ENCODE measurements around the gene TAF1A.
"Not testable (repeated sequence)": the region's sequence is repeated elsewhere in the genome, so short reads cannot be mapped to it uniquely, and the experiment has no call there.

The TAF1A gene

DNA sequence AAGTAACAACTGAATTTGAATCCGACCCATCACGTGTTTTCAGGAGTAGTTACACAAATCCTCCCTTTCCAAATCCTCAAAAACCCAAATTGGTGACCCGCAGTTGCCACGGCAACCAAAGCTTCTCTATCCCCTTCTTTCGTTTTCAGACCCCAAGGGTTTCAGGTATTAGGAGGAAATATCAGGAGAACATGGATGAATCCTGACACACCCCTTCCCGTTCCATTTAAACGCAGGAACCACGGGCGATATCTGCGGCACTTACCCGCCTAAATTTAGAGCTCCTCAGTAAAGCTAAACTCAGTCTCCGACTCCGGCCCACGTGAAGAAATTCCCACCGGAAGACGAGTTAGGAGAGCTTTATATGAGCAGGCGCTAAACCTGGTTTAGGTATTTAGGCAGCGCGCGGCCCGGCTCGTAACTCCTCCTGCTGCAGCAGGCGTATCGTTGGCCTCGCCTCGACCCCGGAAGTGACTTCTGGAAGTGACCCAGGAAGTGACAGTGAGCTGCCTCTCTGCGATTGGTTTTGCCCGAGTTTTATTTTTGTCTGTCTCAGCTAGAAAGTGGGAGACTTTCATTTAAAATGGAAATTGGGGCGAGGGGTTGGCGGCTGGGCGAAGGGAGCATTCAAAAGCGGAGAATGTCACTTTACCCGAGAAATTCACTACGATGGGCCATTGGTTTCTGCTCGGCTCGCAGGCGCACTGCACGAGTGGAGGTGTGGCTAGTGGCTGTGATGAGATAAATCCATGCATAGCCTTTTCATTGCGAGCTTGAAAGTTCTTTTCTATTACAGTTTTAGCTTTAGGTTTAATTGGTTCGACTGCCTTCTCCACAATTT lies at the start of gene TAF1A:
Gene TAF1A (minus strand): TSS at position 472 of the 841 bp plus-strand sequence.
- DNase-seq: no peak

DNA sequence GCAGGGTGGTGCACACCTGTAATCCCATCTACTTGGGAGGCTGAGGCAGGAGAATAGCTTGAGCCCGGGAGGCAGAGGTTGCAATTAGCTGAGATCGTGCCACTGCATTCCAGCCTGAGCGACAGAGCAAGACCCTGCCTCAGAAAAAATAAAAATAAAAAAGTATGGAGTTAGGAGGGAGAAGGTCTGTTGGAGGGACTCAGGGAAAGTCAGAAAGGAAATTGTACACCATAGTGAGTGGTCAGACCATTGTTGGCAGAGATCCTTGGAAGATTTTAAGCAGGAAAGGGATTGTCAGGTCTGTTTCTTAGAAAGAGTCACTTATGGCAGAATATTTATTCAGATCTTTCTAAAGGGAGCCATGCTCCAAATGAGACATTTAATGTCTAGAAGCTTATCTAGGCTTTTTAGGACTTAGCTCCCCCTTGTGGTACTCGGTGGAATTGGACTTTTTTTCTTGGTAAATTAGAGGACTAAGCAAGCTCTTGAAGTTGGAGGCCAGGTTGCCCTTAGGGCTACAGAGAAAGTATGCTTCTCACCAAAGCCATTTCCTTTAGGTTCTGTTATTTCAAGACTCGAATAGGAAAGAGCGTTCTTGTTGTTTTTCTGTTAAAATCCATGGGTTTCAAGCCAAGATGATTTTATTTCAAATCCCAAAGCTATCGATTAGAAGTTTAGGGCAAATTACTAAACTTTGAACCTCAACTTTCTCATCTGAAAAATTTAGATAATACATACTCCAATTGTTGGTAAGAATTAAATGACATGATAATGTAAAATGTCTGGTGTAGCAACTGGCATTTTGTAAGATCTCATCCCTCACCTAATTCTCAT lies 44.7 kb upstream of the TAF1A start:
- peak; percentile 93 for DNase-seq

- no peak for DNase-seq
Observed at GRCh38 chr1:222632749-222633148, 43.0 kb upstream of the TAF1A start.

GRCh38 chr1:222631611-222632208 lies 42.0 kb upstream of the TAF1A start:
- no peak for DNase-seq

- no peak for DNase-seq
Observed at GRCh38 chr1:222629921-222630535, 40.3 kb upstream of the TAF1A start.

DNA sequence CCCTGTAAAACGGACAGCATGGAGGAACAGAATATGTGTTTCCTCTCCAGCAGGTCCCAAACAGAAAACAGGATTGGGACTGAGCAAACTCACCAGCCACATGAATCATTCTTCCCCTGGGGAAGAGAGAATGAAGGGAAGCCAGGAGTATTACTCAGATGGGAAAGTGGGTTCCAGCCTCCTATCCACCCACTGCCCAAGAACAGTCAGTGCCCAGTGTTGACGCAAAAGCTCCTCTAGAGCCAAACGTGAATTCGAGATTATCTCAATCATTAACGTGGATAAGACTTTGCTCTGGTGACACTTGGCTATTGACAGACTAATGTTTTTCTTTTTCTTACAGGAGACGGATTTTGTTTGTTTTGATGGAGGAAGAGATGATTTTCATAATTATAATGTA lies 37.5 kb upstream of the TAF1A start:
- DNase-seq: no peak

DNA sequence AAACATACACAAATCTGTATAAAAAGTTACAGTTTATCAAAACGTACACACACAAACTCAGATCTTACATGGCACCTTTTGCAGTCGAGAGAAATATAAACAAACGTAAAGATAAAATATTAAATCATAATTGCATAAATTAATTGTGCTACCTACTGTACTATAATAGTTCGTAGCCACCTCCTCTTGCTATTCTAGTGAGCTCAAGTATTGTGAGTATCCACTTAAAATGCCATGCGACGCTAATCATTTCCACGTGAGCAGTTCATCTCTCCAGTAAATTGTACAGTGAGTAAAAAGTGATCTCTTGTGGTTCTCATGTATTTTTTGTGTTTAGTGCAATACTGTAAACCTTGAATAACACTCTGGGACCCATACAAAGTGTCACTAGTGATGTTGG lies 34.5 kb upstream of the TAF1A start:
- DNase-seq: no peak

DNA sequence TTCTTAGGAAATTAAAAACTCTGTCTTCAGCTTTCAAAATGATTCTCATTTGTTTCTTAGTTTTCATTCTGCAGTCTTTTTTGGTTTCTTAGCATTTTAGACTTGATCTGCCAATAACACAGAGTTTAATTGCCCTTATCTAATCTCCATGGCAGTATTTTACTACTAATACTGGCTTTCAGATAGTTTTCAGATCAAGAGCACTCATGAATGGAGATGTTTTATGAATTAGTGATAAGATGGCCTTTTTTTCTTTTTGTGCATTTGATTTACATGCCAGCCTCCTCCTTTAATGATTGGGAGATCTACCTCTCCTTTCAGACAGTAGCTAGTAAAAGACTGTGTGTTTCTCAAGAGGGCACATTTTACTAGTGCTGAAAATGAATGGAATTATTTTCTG lies 33.7 kb upstream of the TAF1A start:
- DNase-seq: no peak

- DNase-seq: no peak
Observed at GRCh38 chr1:222622765-222623164, 33.0 kb upstream of the TAF1A start.

DNA sequence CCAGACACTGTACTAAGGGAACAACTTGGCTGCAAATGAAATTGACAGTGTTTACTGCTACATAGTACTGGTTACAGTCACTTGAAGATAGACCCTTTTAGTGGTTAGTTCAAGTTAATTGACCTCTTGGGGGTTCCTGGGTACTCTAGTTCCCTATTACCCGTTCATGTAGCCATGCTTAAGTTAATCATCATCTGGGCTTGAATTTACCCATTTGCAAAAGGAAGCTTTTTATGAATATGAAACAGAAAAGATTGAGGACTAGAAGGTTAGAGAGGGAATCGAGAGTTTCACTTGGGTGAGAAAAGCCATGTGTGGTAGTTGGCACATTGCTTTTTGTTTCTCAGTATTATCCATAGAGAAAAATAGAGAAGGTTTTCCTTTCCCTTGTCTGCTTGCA lies 30.8 kb upstream of the TAF1A start:
- DNase-seq: no peak

DNA sequence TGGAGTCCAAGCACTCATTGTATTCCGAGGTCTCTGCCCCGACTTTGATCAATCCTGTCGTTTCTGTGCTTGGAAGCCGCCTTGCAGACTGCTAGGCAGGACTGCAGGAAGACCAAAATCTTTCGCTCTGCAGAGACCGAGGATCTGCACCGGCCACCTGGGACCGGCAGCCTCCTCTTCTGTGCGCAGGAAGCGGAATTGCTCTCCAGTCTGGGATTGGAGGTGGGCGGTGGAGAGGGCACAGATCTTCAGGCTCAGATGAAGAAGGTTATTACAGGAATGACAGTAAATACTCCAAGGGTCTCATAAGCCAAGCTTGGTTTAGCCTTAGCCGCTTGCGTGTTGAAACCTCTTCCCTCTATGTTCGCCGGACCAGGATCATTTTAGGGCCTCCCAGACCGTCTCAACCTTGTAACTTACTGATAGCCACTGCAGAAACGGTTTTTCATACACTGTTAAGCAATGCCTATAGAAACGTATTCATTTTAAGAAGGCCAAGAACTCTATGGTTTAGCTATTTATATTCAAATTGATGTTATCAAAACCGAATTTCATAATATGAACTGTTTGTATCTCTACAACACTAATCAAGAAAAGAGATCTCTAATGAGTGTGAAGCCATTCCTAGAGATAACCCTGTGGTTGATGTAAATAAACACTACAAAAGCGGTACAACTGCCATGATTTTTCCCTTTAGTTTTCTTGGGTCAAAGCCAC lies 29.3 kb upstream of the TAF1A start:
- no peak for DNase-seq

DNA sequence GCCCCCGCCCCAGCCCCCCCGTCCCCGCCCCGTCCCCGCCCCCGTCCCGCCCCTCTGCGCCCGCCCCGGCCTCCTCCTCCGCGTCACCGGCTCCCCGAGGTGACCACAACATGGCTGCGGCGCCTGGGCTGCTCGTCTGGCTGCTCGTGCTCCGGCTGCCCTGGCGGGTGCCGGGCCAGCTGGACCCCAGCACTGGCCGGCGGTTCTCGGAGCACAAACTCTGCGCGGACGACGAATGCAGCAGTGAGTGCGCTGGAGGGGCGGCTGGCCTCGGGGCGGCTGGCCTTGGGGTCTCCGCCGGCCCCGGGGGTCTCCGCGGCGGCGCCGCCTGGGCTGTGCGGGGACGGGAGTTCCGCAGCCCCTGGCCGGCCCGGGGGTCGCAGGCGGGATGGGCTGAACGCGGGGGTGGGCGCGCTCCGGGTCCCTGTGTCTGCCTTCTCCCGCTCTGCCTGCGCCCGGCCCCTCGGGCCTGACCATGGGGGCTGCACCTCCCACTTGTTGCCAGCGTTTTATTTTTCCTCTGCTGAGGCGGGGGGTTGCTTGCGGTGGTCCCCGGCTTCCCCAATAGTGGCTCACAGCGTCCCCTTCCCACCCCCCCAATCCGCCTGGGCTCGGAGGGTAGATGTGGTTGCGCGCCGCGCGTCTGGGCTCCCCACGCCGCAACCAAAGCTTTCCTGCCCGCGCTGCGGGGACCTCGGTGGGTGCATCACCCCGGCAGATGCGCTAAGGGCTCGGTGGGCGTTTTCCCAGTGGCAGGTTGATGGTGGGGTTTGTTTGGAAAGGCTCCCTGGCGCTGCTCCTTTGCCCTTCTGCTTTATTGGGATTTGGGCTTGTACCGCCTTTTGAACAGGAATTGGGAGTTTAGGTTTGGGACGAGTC lies 28.5 kb upstream of the TAF1A start, which contains the start of gene MIA3:
Gene MIA3 (plus strand): TSS at position 97 of the 879 bp plus-strand sequence. CDS start 14 bp downstream, at position 111.
- peak; percentile 68 for DNase-seq

- peak; percentile 96 for DNase-seq
Observed at GRCh38 chr1:222617367-222617951, 27.7 kb upstream of the TAF1A start.

DNA sequence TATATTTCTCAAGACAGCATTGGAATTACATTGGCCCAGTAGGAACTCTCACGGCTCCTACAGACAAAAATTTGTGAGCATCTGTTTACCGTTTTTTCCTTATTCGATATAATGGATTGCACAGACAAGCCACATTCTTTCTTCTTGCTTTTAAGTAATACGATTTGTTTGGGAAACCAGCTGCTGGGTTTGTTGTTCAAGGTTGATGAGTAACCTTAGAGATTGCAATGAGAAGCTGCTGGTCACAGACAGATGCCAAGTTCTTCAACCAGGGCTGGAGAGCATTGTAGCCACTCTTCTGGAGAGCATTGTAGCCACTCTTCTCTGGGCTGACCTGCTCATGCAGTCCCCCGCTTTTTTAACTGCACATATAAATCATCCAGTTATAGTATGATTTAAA lies 26.8 kb upstream of the TAF1A start:
- no peak for DNase-seq

GRCh38 chr1:222613627-222614026 lies 23.9 kb upstream of the TAF1A start:
- DNase-seq: no peak

DNA sequence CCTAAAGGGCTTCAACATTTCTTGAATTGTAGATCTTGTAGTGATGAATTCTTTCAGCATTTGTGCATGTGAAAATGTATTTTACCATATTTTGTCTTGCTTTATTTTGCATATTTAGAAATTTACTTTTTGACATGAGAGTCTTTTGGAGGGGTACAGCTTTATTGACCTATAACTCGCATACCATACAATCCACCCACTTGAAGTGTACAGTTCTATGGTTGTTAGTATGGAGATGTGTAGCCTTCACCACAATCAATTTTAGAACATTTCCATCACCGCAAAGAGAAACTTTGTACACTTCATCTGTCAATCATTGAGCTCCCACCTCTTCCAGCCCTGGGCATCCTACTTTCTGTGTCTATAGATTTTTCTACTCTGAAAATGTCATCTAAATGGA lies 21.0 kb upstream of the TAF1A start:
- no peak for DNase-seq

DNA sequence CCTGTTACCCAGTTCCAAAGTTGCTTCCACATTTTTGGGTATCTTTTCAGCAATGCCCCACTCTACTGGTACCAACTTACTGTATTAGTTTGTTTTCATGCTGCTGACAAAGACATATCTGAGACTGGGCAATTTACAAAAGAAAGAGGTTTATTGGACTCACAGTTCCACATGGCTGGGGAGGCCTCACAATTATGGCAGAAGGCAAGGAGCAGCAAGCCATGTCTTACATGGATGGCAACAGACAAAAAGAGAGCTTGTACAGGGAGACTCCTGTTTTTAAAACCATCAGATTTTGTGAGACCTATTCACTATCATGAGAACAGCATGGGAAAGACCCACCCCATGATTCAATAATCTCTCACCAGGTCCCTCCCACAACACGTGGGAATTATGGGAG lies 19.4 kb upstream of the TAF1A start:
- not testable (repeated sequence) for DNase-seq

- no peak for DNase-seq
Observed at GRCh38 chr1:222606757-222607156, 17.0 kb upstream of the TAF1A start.

DNA sequence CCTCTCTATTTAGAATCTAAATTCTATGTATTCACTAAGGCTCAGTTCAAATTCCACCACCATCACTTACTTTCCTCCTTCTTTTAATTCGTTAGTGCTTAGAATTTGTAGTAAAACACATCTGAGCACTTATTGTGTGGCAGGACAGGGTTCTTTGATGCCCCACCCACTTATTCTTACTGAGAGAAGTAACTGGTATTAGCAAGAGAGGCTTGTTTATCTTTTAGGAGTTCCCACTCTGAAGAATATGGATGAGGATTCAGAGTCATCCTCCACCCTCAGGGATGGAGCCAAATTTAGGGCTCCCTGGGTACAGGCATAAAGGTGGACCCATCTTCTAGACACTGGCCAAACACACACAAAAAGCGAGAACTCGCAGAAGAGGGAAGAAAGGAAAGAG lies 11.5 kb upstream of the TAF1A start:
- no peak for DNase-seq

DNA sequence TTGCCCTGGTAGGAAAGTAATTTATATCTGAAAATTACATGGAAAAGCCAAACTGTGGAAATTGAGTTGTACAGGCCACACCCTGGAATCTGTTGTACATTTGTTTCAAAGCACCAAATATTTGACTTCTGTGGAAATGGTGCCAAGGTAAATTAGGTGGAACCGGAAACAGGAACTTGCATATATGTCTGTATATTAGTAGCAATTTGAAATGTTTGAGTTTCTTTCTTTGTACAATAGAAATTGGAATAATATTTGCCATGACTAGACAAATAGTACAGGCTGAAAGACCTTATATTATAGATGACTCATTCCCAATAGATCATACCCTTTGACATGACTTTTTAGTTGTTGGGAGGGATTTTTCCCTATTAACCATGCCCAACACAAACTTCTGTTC lies 10.5 kb upstream of the TAF1A start:
- no peak for DNase-seq

DNA sequence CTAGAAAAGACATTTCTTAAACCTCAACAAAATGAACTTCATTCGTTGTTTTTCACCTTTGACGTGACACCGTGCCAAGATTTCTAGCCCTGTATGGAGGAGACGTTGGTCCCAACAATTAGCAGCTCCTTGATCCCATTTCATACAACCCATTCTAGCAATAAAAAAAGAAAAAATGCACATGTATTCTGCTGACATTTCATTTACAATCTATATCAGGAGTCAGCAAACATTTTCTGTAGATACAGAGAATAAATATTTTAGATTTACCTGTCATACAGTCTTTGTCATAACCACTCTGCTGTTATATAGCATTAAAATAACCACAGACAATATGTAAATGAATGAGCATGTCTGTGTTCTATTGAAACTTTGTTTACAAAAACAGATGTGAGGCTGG lies 7.0 kb upstream of the TAF1A start:
- no peak for DNase-seq

All from NCI-H1048 (cell line).